CD14-positive monocyte (primary cell): ENCODE data around the gene SCGB3A1. TPM values are rescaled to one million over a fixed set of nuclear protein-coding genes. Genes with fewer than 3 reads are reported as not detected.

ENCODE experiments used
- DNase-seq, 3 donors: peaks; one replicate each; pipeline ENCODE4 v3.0.0-alpha.2; 2011 to 2022
- H2AFZ ChIP-seq: 2 replicates; pipeline ENCODE4 v1.6.0; 2012; ENCODE audit warnings: mild to moderate bottlenecking, low read depth, low read length, inconsistent platforms; ENCODE audit not compliant: insufficient read depth, poor library complexity, severe bottlenecking
- H3K27ac ChIP-seq, 2 donors: 1 replicate in 1 of 2; 2 replicates in 1 of 2; pipeline ENCODE4 v1.5.1; 2012 to 2013; ENCODE audit warnings: low read length in 2 of 2, control low read depth in 1 of 2, inconsistent platforms in 1 of 2, low read depth in 1 of 2, mild to moderate bottlenecking in 1 of 2
- H3K27me3 ChIP-seq, 2 donors: one replicate each; pipeline versions ENCODE4 v1.6.0 to v1.6.1; 2011 to 2013; ENCODE audit warnings: low read length in 2 of 2; ENCODE audit not compliant: control insufficient read depth in 2 of 2, insufficient read depth in 2 of 2
- H3K36me3 ChIP-seq, 2 donors: replicated peaks in 1 of 2; 1 replicate in 1 of 2; 2 replicates in 1 of 2; pipeline versions ENCODE4 v1.5.1 to v1.6.1; 2012 to 2013; ENCODE audit warnings: low read length in 2 of 2, control low read depth in 1 of 2, inconsistent platforms in 1 of 2, mild to moderate bottlenecking in 1 of 2; ENCODE audit not compliant: insufficient read depth in 2 of 2, control insufficient read depth in 1 of 2
- H3K4me1 ChIP-seq, 2 donors: 1 replicate in 1 of 2; 2 replicates in 1 of 2; pipeline versions ENCODE4 v1.5.1 to v1.6.1; 2012 to 2013; ENCODE audit warnings: low read length in 2 of 2, control low read depth in 1 of 2, inconsistent platforms in 1 of 2, mild to moderate bottlenecking in 1 of 2, moderate library complexity in 1 of 2; ENCODE audit not compliant: insufficient read depth in 2 of 2, control insufficient read depth in 1 of 2
- H3K4me2 ChIP-seq: replicated peaks from 2 replicates; pipeline ENCODE3; 2012; ENCODE audit warnings: low read length, moderate library complexity, mild to moderate bottlenecking; ENCODE audit not compliant: poor library complexity, severe bottlenecking; ENCODE audit errors: extremely low read depth
- H3K4me3 ChIP-seq, 3 experiments: fragments of 200-600 bp in 1 of 3; sonication (generic) in 1 of 3; replicated peaks in 1 of 3; 1 replicate in 2 of 3; 2 replicates in 1 of 3; pipeline ENCODE4 v1.5.1; 2011 to 2013; ENCODE audit warnings: low read length in 3 of 3, mild to moderate bottlenecking in 3 of 3, control low read depth in 2 of 3, low read depth in 2 of 3, inconsistent platforms in 1 of 3, moderate library complexity in 1 of 3
- H3K79me2 ChIP-seq: 2 replicates; pipeline ENCODE4 v1.6.0; 2012; ENCODE audit warnings: mild to moderate bottlenecking, control low read depth, inconsistent platforms, low read length, moderate library complexity; ENCODE audit not compliant: insufficient read depth
- H3K9ac ChIP-seq: 2 replicates; pipeline ENCODE4 v1.6.0; 2017; ENCODE audit warnings: low read length, mild to moderate bottlenecking; ENCODE audit not compliant: insufficient read depth, poor library complexity, severe bottlenecking
- H3K9me3 ChIP-seq, 2 donors: replicated peaks in 1 of 2; 1 replicate in 1 of 2; 2 replicates in 1 of 2; pipeline versions ENCODE4 v1.5.1 to v1.6.1; 2012 to 2013; ENCODE audit warnings: low read length in 2 of 2, control low read depth in 1 of 2; ENCODE audit not compliant: control insufficient read depth in 1 of 2, insufficient read depth in 1 of 2
- H4K20me1 ChIP-seq: 2 replicates; pipeline ENCODE4 v1.6.0; 2012; ENCODE audit warnings: mild to moderate bottlenecking, low read length, control low read depth, moderate library complexity; ENCODE audit not compliant: insufficient read depth
- H3K27ac Mint-ChIP-seq, 7 donors: one replicate each; pipeline ENCODE4 v1.8.0; 2020; ENCODE audit warnings: mild to moderate bottlenecking in 7 of 7, mixed read lengths in 7 of 7, moderate library complexity in 6 of 7, inconsistent platforms in 2 of 7
- H3K27me3 Mint-ChIP-seq, 3 donors: one replicate each; pipeline ENCODE4 v1.8.0; 2021 to 2022; ENCODE audit warnings: low read depth in 3 of 3, mild to moderate bottlenecking in 3 of 3, mixed read lengths in 3 of 3, moderate library complexity in 3 of 3, inconsistent platforms in 1 of 3
- H3K36me3 Mint-ChIP-seq, 2 donors: one replicate each; pipeline ENCODE4 v1.8.0; 2020; ENCODE audit warnings: mixed read lengths in 2 of 2, inconsistent platforms in 1 of 2, mild to moderate bottlenecking in 1 of 2
- H3K4me1 Mint-ChIP-seq: one replicate; pipeline ENCODE4 v1.8.0; 2020; ENCODE audit warnings: mild to moderate bottlenecking, mixed read lengths
- H3K4me3 Mint-ChIP-seq, 2 donors: one replicate each; pipeline ENCODE4 v1.8.0; 2020; ENCODE audit warnings: mild to moderate bottlenecking in 2 of 2, mixed read lengths in 2 of 2, moderate library complexity in 1 of 2
- H3K9me3 Mint-ChIP-seq, 7 donors: one replicate each; pipeline ENCODE4 v1.8.0; 2020 to 2022; ENCODE audit warnings: mixed read lengths in 7 of 7, mild to moderate bottlenecking in 6 of 7, moderate library complexity in 6 of 7, inconsistent platforms in 2 of 7
- WGBS: methylation state at CpG from one replicate; pipeline ENCODE4 v1.1.5; 2013; ENCODE audit warnings: missing lambda C conversion rate; ENCODE audit not compliant: insufficient coverage; 5-methylcytosine and 5-hydroxymethylcytosine counted together
- intact Hi-C, 2 donors: fragments of 100-400 bp; cut with micrococcal nuclease; formaldehyde crosslinking; loops; one replicate each; pipeline versions ENCODE4 v1.15.0 to v1.15.1; 2023
- polyA plus RNA-seq, 3 donors: library from polyadenylated mRNA; depleted of rRNA in 1 of 3; unstranded in 2 of 3; stranded (reverse) in 1 of 3; fragments of 300-500 nt in 2 of 3; fragments of >200 nt in 1 of 3; fragmentation: Illumina TruSeq in 2 of 3; gene quantifications; 1 replicate in 2 of 3; 2 replicates in 1 of 3; pipeline ENCODE4 v1.2.3, GENCODE V29; 2012 to 2021
- TF ChIP-seq, protein P1 (sequence below): fragments of 200-600 bp; IDR thresholded peaks from one replicate; pipeline ENCODE4 v1.8.0; 2022; ENCODE audit warnings: antibody characterized with exemption, mild to moderate bottlenecking

SCGB3A1 gene
- polyA plus RNA-seq, 3 donors: 0.49 to 0.83 (median 0.59) TPM

DNA sequence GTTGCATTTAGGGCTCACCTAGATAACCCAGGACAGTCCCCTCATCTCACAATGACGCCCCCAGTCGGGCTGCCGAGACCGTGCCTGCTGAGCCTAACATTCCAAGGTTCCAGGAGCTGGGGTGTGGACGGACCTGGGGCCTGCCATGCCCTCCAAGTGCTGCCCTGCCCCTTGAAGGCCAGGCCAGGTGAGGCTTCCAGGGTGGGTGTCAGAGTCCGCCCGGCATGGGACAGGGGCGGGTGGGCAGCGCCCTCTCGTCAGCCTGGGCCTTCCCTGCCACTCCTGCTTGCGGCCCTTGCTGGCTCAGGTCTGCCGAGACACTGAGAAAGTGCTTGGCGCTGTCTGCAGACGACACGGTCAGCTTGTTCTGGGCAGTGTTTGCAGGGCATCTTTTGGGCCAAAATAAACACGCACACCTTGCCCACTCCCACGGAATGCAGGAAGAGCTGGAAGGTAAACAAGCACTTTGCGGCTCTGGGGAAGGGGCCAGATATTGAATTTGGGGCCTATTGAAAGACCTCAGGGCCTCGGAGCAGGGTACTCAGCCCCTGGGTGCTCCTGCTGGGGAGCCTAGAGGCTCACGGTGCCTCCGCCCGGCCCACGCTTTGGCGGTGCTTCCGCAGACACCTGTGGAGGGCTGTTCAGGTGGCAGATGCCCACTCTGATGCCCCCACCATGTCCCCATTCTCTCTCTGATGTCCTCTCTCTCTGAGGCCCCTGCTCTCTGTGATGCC, 4.2 kb upstream of the SCGB3A1 start:
- H3K4me3 Mint-ChIP-seq: no peak overlapping the region

DNA sequence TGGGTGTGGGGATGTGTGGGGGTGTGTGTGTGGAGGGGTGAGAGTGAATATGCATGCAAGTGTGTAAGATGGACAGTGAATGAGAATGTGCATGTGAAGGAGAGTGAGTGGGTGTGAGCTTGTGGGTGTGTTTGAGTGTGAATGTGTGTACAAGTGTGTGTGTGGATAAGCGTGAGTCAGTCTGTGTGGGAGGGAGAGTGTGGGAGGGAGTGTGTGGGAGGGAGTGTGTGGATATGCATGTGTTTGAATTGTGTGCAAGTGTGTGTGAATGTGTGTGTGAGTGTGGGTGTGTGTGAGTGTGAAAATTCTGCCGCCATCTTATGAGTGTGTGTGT, 3.7 kb upstream of the SCGB3A1 start:
- Mint-ChIP-seq H3K4me1 (no peaks in the 10 kb centered on the region), H3K27me3 (peaks cover 16 to 36% (median 25%) of the 10 kb centered on the region in 3 donors), H3K27ac (no peak overlapping the region), H3K36me3 (peaks cover 0 to 2% of the 10 kb centered on the region in 2 donors), H3K4me3 (no peak overlapping the region), H3K9me3 (peaks cover 0 to 5% (median 0%) of the 10 kb centered on the region in 7 donors)
- Histone ChIP-seq H4K20me1 (no peaks in the 10 kb centered on the region), H3K27ac (no peak overlapping the region), H3K36me3 (no peaks in the 10 kb centered on the region), H3K9me3 (no peaks in the 10 kb centered on the region), H3K4me1 (peaks cover 6 to 19% of the 10 kb centered on the region in 2 donors), H3K9ac (no peak overlapping the region), H3K4me2 (no peak overlapping the region), H2AFZ (no peak overlapping the region), H3K27me3 (peaks cover 8 to 19% of the 10 kb centered on the region in 2 donors), H3K4me3 (no peak overlapping the region), H3K79me2 (no peaks in the 10 kb centered on the region)
- TF ChIP-seq, protein P1, sequence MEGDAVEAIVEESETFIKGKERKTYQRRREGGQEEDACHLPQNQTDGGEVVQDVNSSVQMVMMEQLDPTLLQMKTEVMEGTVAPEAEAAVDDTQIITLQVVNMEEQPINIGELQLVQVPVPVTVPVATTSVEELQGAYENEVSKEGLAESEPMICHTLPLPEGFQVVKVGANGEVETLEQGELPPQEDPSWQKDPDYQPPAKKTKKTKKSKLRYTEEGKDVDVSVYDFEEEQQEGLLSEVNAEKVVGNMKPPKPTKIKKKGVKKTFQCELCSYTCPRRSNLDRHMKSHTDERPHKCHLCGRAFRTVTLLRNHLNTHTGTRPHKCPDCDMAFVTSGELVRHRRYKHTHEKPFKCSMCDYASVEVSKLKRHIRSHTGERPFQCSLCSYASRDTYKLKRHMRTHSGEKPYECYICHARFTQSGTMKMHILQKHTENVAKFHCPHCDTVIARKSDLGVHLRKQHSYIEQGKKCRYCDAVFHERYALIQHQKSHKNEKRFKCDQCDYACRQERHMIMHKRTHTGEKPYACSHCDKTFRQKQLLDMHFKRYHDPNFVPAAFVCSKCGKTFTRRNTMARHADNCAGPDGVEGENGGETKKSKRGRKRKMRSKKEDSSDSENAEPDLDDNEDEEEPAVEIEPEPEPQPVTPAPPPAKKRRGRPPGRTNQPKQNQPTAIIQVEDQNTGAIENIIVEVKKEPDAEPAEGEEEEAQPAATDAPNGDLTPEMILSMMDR: no peak
- DNase-seq: no peak
- 92% methylated on average over 1 of the region's 2 CpGs for WGBS
- intact Hi-C loops: no loop called here

More for the DNA sequence above, 4.2 kb upstream of the SCGB3A1 start:
- H3K4me1 Mint-ChIP-seq: no peaks in the 10 kb centered on the region
- H3K27ac Mint-ChIP-seq: no peak overlapping the region
- no peaks in the 10 kb centered on the region for H4K20me1 ChIP-seq
- peaks cover 4 to 14% of the 10 kb centered on the region in 2 donors for H3K4me1 ChIP-seq
- intact Hi-C loops: no loop called here
- H3K4me3 ChIP-seq: no peak overlapping the region
- H3K9ac ChIP-seq: no peak overlapping the region
- no peak overlapping the region for H3K4me2 ChIP-seq
- WGBS: 93% methylated on average over 21 of the region's 25 CpGs
- H3K9me3 ChIP-seq: no peaks in the 10 kb centered on the region
- H3K36me3 ChIP-seq: no peaks in the 10 kb centered on the region
- peaks cover 5 to 14% of the 10 kb centered on the region in 2 donors for H3K27me3 ChIP-seq
- peaks cover 0 to 3% (median 0%) of the 10 kb centered on the region in 7 donors for H3K9me3 Mint-ChIP-seq
- peaks cover 17 to 30% (median 20%) of the 10 kb centered on the region in 3 donors for H3K27me3 Mint-ChIP-seq
- H2AFZ ChIP-seq: no peak overlapping the region
- H3K79me2 ChIP-seq: no peaks in the 10 kb centered on the region
- no peak for DNase-seq
- peaks cover 0 to 2% of the 10 kb centered on the region in 2 donors for H3K36me3 Mint-ChIP-seq
- TF ChIP-seq, protein P1: no peak
- no peak overlapping the region for H3K27ac ChIP-seq
